Central memory CD8-positive, alpha-beta T cell (primary cell): ENCODE measurements around the gene BDNF.

Experiments used
- ATAC-seq: fragments of 150-1000 bp; cut with Tn5 transposase; replicated peaks from 2 replicates; pipeline ENCODE4 v1.10.0; 2022; ENCODE audit warnings: mild to moderate bottlenecking, moderate FRiP score, moderate number of reproducible peaks; ENCODE audit not compliant: poor library complexity, severe bottlenecking; ENCODE audit errors: extremely low read depth
- DNase-seq, 2 donors: peaks; one replicate each; pipeline ENCODE4 v3.0.0; 2021; ENCODE audit warnings: low spot score in 2 of 2
- H3K27ac Mint-ChIP-seq: one replicate; pipeline ENCODE4 v1.8.0; 2022; ENCODE audit warnings: low read depth, mild to moderate bottlenecking, moderate library complexity, mixed read lengths
- H3K27me3 Mint-ChIP-seq: one replicate; pipeline ENCODE4 v1.8.0; 2022; ENCODE audit warnings: mixed read lengths
- H3K36me3 Mint-ChIP-seq: one replicate; pipeline ENCODE4 v1.8.0; 2022; ENCODE audit warnings: mild to moderate bottlenecking, moderate library complexity, mixed read lengths; ENCODE audit not compliant: insufficient read depth
- H3K4me1 Mint-ChIP-seq: one replicate; pipeline ENCODE4 v1.8.0; 2022; ENCODE audit warnings: mixed read lengths
- H3K4me3 Mint-ChIP-seq: one replicate; pipeline ENCODE4 v1.8.0; 2022; ENCODE audit warnings: mild to moderate bottlenecking, moderate library complexity, mixed read lengths
- H3K9me3 Mint-ChIP-seq: one replicate; pipeline ENCODE4 v1.8.0; 2022; ENCODE audit warnings: mixed read lengths

Gene BDNF

DNA sequence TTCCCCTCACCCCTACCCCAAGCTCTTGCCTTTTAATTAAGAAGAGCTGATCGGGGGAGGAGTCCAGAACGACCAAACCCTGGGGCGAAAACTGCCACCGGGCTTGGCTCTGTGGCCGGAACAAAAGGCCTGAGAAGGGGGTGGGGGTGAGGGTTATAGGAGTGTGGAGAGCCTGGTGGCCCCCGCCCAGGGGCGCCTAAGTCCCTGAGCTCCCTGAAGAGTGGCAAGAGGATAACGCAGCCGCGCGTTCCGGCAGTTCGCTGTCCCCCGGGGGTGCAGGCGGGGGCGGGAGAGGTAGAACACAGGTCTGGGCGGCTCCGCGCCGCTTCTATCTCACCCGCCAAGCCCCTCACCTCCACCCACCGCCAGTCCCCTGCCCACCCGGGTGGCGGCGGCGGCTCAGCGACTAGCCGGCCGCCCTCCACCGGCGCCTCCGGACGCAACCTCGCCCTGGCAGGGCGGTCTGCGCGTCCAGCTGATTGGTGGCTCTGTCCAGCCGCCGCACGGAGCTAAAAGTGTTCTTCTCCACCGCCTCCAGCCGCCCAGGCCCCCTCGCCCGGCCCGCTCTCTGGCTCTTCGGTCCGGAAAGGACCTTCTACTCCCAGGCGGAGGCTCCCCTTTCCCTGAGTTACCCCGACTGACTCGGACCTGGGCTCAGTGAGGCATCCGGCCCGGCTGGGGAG lies 18.7 kb upstream of the BDNF start:
- Mint-ChIP-seq H3K4me3 (no peak overlapping the region), H3K4me1 (no peaks in the 10 kb centered on the region), H3K27ac (no peak overlapping the region), H3K27me3 (peaks cover 62% of the 10 kb centered on the region), H3K36me3 (no peaks in the 10 kb centered on the region), H3K9me3 (peaks cover 7% of the 10 kb centered on the region)
- ATAC-seq: no peak
- no peak for DNase-seq

DNA sequence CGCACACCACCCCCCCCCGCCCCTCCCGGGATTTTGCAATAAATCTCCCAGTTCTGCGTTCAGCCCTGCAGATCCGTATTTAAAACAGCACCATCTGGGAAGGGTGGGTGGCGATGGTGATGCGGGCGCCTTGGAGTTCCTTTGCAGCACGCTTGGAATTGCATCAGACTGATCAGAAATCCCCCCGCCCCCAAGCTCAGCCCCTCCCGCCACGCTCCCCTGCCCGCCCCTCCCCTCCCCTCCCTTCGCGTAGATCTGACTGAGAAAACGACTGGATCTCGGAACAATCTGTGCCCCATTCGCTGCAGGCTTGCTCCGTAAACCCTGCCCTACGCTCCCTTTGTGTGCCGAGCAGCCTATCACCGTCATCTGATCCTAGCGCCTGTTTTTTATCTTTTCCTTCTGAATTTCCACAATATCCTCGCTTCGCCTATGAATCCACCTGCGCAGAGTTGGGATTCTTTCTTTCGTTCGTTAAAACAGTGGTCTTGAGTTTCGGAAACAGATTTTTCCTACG lies 18.1 kb upstream of the BDNF start:
- Mint-ChIP-seq H3K4me1 (no peaks in the 10 kb centered on the region), H3K9me3 (peaks cover 7% of the 10 kb centered on the region), H3K27ac (no peak overlapping the region), H3K27me3 (peaks cover 56% of the 10 kb centered on the region), H3K36me3 (no peaks in the 10 kb centered on the region), H3K4me3 (no peak overlapping the region)
- DNase-seq: no peak
- no peak for ATAC-seq

- no peaks in the 10 kb centered on the region for H3K4me1 Mint-ChIP-seq
- DNase-seq (no peak), ATAC-seq (no peak)
- H3K27me3 Mint-ChIP-seq: peaks cover 50% of the 10 kb centered on the region
- no peak overlapping the region for H3K27ac Mint-ChIP-seq
- H3K9me3 Mint-ChIP-seq: peaks cover 7% of the 10 kb centered on the region
- H3K36me3 Mint-ChIP-seq: no peaks in the 10 kb centered on the region
- no peak overlapping the region for H3K4me3 Mint-ChIP-seq
These were observed 17.6 kb upstream of the BDNF start for GRCh38 chr11:27717801-27718229.

- Mint-ChIP-seq H3K27me3 (peaks cover 45% of the 10 kb centered on the region), H3K27ac (no peak overlapping the region), H3K9me3 (peaks cover 7% of the 10 kb centered on the region), H3K4me1 (no peaks in the 10 kb centered on the region), H3K4me3 (no peak overlapping the region), H3K36me3 (no peaks in the 10 kb centered on the region)
- no peak for DNase-seq
- no peak for ATAC-seq
These were observed 17.1 kb upstream of the BDNF start for GRCh38 chr11:27717377-27717776.

- DNase-seq (no peak), ATAC-seq (no peak)
- Mint-ChIP-seq H3K9me3 (peaks cover 7% of the 10 kb centered on the region), H3K4me3 (no peak overlapping the region), H3K27me3 (peaks cover 40% of the 10 kb centered on the region), H3K4me1 (no peaks in the 10 kb centered on the region), H3K36me3 (no peaks in the 10 kb centered on the region), H3K27ac (no peak overlapping the region)
These were observed 16.6 kb upstream of the BDNF start for GRCh38 chr11:27716835-27717234.

- Mint-ChIP-seq H3K4me1 (no peaks in the 10 kb centered on the region), H3K4me3 (no peak overlapping the region), H3K36me3 (peaks cover 2% of the 10 kb centered on the region), H3K27ac (no peak overlapping the region), H3K27me3 (peaks cover 35% of the 10 kb centered on the region), H3K9me3 (peaks cover 6% of the 10 kb centered on the region)
- DNase-seq (no peak), ATAC-seq (no peak)
These were observed 16.0 kb upstream of the BDNF start for GRCh38 chr11:27716216-27716615.

- no peak overlapping the region for H3K27ac Mint-ChIP-seq
- H3K27me3 Mint-ChIP-seq: no peaks in the 10 kb centered on the region
- DNase-seq (no peak), ATAC-seq (no peak)
- peaks cover 2% of the 10 kb centered on the region for H3K36me3 Mint-ChIP-seq
- no peak overlapping the region for H3K4me3 Mint-ChIP-seq
- H3K9me3 Mint-ChIP-seq: no peaks in the 10 kb centered on the region
- H3K4me1 Mint-ChIP-seq: no peaks in the 10 kb centered on the region
These were observed 11.5 kb upstream of the BDNF start for GRCh38 chr11:27711725-27712124.

DNA sequence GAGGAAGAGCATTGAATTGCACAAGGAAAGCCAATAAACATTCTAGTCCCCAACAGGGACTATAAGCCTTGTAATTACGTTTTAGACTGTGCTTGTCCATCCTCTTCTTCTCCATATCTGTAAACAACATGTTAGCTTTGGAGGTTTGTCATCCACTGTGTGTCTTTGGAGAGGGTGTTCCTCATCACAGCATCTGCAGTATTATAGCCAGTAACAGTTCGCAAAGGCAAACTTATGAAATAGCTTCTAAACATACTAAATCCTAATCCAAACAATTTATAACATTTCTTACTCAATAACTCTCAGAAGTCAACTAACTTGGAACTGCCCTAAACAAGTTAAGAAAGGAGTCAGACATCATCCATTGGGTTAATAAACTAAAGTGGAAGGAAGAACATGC lies 10.3 kb upstream of the BDNF start:
- peaks cover 2% of the 10 kb centered on the region for H3K27me3 Mint-ChIP-seq
- H3K4me1 Mint-ChIP-seq: no peaks in the 10 kb centered on the region
- DNase-seq (no peak), ATAC-seq (no peak)
- no peaks in the 10 kb centered on the region for H3K9me3 Mint-ChIP-seq
- no peak overlapping the region for H3K27ac Mint-ChIP-seq
- peaks cover 2% of the 10 kb centered on the region for H3K36me3 Mint-ChIP-seq
- H3K4me3 Mint-ChIP-seq: no peak overlapping the region

- H3K9me3 Mint-ChIP-seq: no peaks in the 10 kb centered on the region
- H3K4me3 Mint-ChIP-seq: no peak overlapping the region
- peaks cover 27% of the 10 kb centered on the region for H3K27me3 Mint-ChIP-seq
- no peak overlapping the region for H3K27ac Mint-ChIP-seq
- H3K36me3 Mint-ChIP-seq: peaks cover 2% of the 10 kb centered on the region
- no peak for DNase-seq
- ATAC-seq: no peak
- no peaks in the 10 kb centered on the region for H3K4me1 Mint-ChIP-seq
These were observed 7.4 kb upstream of the BDNF start for GRCh38 chr11:27707676-27708075.

DNA sequence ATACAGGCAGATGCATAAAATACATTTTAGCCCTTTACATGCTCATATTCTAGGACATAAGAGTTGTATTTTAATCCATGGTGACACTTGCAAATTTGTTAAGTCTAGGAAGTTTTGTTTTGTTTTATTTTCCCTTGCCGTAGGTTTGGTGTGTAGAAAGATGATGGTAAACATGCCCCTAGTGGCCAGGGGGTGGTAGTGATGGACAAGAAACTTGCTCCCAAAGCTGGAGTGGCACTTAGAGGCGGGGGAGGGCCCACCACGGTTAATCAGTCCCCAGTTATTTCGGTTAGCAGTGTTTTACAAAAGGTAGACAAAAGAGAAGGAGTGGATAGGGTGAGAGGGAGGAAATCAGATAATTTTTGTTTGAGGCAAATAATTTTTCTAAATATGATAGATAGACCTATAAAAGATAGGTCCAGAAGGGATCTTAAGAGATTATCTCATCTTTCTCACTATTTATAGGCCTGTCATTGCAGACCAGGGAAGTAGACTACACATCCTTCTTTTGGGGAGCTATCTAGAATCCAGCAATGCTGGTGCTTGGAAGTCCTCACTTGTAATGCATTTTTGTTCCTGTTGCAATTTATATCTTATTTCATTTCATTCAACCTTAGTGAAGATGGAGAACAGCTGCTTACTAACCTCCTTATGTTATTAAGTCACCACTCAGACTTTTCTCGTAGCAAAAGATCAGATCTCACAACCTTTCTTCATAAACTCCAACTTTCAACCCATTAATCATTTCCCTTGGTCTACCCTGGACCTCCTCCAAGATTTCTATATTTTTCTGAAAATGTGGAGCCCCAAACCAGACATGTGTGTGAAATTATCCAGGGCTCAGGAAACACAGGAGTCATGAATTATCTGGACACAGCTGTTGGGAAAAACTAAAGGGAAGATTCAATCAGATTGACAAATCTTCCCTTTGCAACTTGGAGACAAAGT lies 5.9 kb upstream of the BDNF start:
- DNase-seq: no peak
- H3K36me3 Mint-ChIP-seq: no peaks in the 10 kb centered on the region
- H3K4me1 Mint-ChIP-seq: peaks cover 7% of the 10 kb centered on the region
- no peak overlapping the region for H3K4me3 Mint-ChIP-seq
- H3K9me3 Mint-ChIP-seq: no peaks in the 10 kb centered on the region
- no peak for ATAC-seq
- H3K27me3 Mint-ChIP-seq: peaks cover 42% of the 10 kb centered on the region
- no peak overlapping the region for H3K27ac Mint-ChIP-seq

- Mint-ChIP-seq H3K9me3 (no peaks in the 10 kb centered on the region), H3K4me3 (no peak overlapping the region), H3K27me3 (peaks cover 68% of the 10 kb centered on the region), H3K4me1 (peaks cover 24% of the 10 kb centered on the region), H3K36me3 (peaks cover 3% of the 10 kb centered on the region), H3K27ac (no peak overlapping the region)
- DNase-seq: no peak
- no peak for ATAC-seq
These were observed 3.2 kb upstream of the BDNF start for GRCh38 chr11:27703481-27703880.

GRCh38 chr11:27702811-27703210 lies 2.6 kb upstream of the BDNF start:
- DNase-seq (no peak), ATAC-seq (no peak)
- H3K27ac Mint-ChIP-seq: no peak overlapping the region
- H3K4me3 Mint-ChIP-seq: no peak overlapping the region
- no peaks in the 10 kb centered on the region for H3K9me3 Mint-ChIP-seq
- H3K4me1 Mint-ChIP-seq: peaks cover 25% of the 10 kb centered on the region
- peaks cover 74% of the 10 kb centered on the region for H3K27me3 Mint-ChIP-seq
- H3K36me3 Mint-ChIP-seq: peaks cover 3% of the 10 kb centered on the region
